HUDEP-2 (cell line): ENCODE measurements around the gene FCN3.

ENCODE experiments used
- DNase-seq, 76 experiments: peaks; one replicate each; lab custom pipeline; 2025; ENCODE audit not compliant: unreplicated experiment in 76 of 76; lab: John Stamatoyannopoulos, UW

The FCN3 gene

GRCh38 chr1:27361044-27361402 is 13.6 kb downstream of the FCN3 start:
- DNase-seq = no peak

GRCh38 chr1:27360159-27361043 is 14.2 kb downstream of the FCN3 start:
- no peak for DNase-seq

- DNase-seq = peak in 7 of 76 experiments; percentile 7 to 24 (median 15)
These were observed 14.8 kb downstream of the FCN3 start for GRCh38 chr1:27359822-27360158.

- DNase-seq = no peak
These were observed 15.7 kb downstream of the FCN3 start for GRCh38 chr1:27358928-27359313.

- no peak for DNase-seq
These were observed 16.3 kb downstream of the FCN3 start for GRCh38 chr1:27358038-27358927.

GRCh38 chr1:27357281-27358037 is 17.2 kb downstream of the FCN3 start:
- DNase-seq = peak in 59 of 76 experiments; percentile 15 to 80 (median 51)

GRCh38 chr1:27356619-27357280 is 17.9 kb downstream of the FCN3 start:
- DNase-seq = peak in 74 of 76 experiments; percentile 26 to 92 (median 78)

- DNase-seq = no peak
These were observed 18.4 kb downstream of the FCN3 start for GRCh38 chr1:27356277-27356618.

GRCh38 chr1:27355683-27356082 is 18.9 kb downstream of the FCN3 start:
- DNase-seq = no peak

- DNase-seq = no peak
These were observed 21.0 kb downstream of the FCN3 start for GRCh38 chr1:27353629-27354028.

GRCh38 chr1:27353166-27353565 is 21.5 kb downstream of the FCN3 start:
- no peak for DNase-seq

GRCh38 chr1:27351541-27352107 is 23.0 kb downstream of the FCN3 start:
- DNase-seq = no peak

GRCh38 chr1:27350663-27351540 is 23.7 kb downstream of the FCN3 start:
- DNase-seq = no peak

- DNase-seq = no peak
These were observed 24.6 kb downstream of the FCN3 start for GRCh38 chr1:27349784-27350662.

GRCh38 chr1:27348861-27349783 is 25.5 kb downstream of the FCN3 start:
- no peak for DNase-seq

- peak in 1 of 76 experiments; percentile 5 for DNase-seq
These were observed 27.5 kb downstream of the FCN3 start for GRCh38 chr1:27346991-27347624.

- DNase-seq = no peak
These were observed 28.3 kb downstream of the FCN3 start for GRCh38 chr1:27346357-27346756.
